HG03139 (cell line): ENCODE measurements around the gene CD47.
A peak's percentile ranks its signal among the peaks of the same experiment; 100 is the strongest.

Experiments used
- ATAC-seq: cut with Tn5 transposase; IDR thresholded peaks from one replicate; pipeline ENCODE4 v1.9.1; 2021; ENCODE audit not compliant: unreplicated experiment

CD47 gene

GRCh38 chr3:108117241-108117775, 26.5 kb upstream of the CD47 start:
- ATAC-seq = no peak

GRCh38 chr3:108114423-108115065, 23.7 kb upstream of the CD47 start:
- ATAC-seq = no peak

- no peak for ATAC-seq
Observed at GRCh38 chr3:108113975-108114374, 23.1 kb upstream of the CD47 start.

GRCh38 chr3:108110934-108111333, 20.1 kb upstream of the CD47 start:
- no peak for ATAC-seq

GRCh38 chr3:108108416-108108815, 17.6 kb upstream of the CD47 start:
- no peak for ATAC-seq

GRCh38 chr3:108106449-108106848, 15.6 kb upstream of the CD47 start:
- ATAC-seq = no peak

- ATAC-seq = no peak
Observed at GRCh38 chr3:108106031-108106430, 15.2 kb upstream of the CD47 start.

- ATAC-seq = no peak
Observed at GRCh38 chr3:108103886-108104797, 13.3 kb upstream of the CD47 start.

- ATAC-seq = no peak
Observed at GRCh38 chr3:108103040-108103751, 12.4 kb upstream of the CD47 start.

- no peak for ATAC-seq
Observed at GRCh38 chr3:108102420-108103039, 11.7 kb upstream of the CD47 start.

GRCh38 chr3:108100906-108101660, 10.3 kb upstream of the CD47 start:
- peak; percentile 88 for ATAC-seq

- peak; percentile 32 for ATAC-seq
Observed at GRCh38 chr3:108099679-108100428, 9.0 kb upstream of the CD47 start.

- ATAC-seq = no peak
Observed at GRCh38 chr3:108099244-108099643, 8.4 kb upstream of the CD47 start.

GRCh38 chr3:108098003-108098370, 7.2 kb upstream of the CD47 start:
- no peak for ATAC-seq

- no peak for ATAC-seq
Observed at GRCh38 chr3:108097322-108098002, 6.6 kb upstream of the CD47 start.

- ATAC-seq = no peak
Observed at GRCh38 chr3:108096532-108097321, 5.9 kb upstream of the CD47 start.

GRCh38 chr3:108093616-108094015, 2.8 kb upstream of the CD47 start:
- ATAC-seq = no peak

- no peak for ATAC-seq
Observed at GRCh38 chr3:108093021-108093420, 2.2 kb upstream of the CD47 start.
